Kidney (tissue), 14 donors: Measurements from ENCODE around the gene BCAS3. TPM values are rescaled to one million over a fixed set of nuclear protein-coding genes. Genes with fewer than 3 reads are reported as not detected.

Experiments
- DNase-seq, 5 donors: peaks; one replicate each; pipeline ENCODE4 v3.0.0-alpha.2; 2013 to 2020
- FAIRE-seq: peaks from 2 replicates; lab custom pipeline; 2012; peaks lifted over from hg19 to GRCh38; lab: Jason Lieb, UNC
- H3K27ac ChIP-seq, 2 donors: one replicate each; pipeline ENCODE4 v1.7.0; 2013; ENCODE audit warnings: low read depth in 2 of 2, low read length in 2 of 2, inconsistent platforms in 1 of 2
- H3K27me3 ChIP-seq: one replicate; pipeline ENCODE4 v1.7.1; 2013; ENCODE audit warnings: low read length, inconsistent platforms; ENCODE audit not compliant: control insufficient read depth, insufficient read depth
- H3K36me3 ChIP-seq, 3 donors: one replicate each; pipeline versions ENCODE4 v1.7.0 to v1.7.1; 2013; ENCODE audit warnings: low read length in 3 of 3, control low read depth in 1 of 3, inconsistent platforms in 1 of 3; ENCODE audit not compliant: insufficient read depth in 3 of 3, control insufficient read depth in 2 of 3
- H3K4me1 ChIP-seq, 3 donors: one replicate each; pipeline versions ENCODE4 v1.7.0 to v1.7.1; 2013; ENCODE audit warnings: low read length in 3 of 3, inconsistent platforms in 1 of 3, low read depth in 1 of 3; ENCODE audit not compliant: control insufficient read depth in 2 of 3, insufficient read depth in 2 of 3
- H3K4me3 ChIP-seq, 3 donors: one replicate each; pipeline versions ENCODE4 v1.7.0 to v1.8.1; 2013; ENCODE audit warnings: low read length in 3 of 3, control low read depth in 1 of 3, inconsistent platforms in 1 of 3
- H3K9ac ChIP-seq, 3 donors: one replicate each; pipeline versions ENCODE4 v1.7.0 to v1.7.1; 2013; ENCODE audit warnings: low read length in 3 of 3, control low read depth in 1 of 3, inconsistent platforms in 1 of 3
- H3K9me3 ChIP-seq, 3 donors: one replicate each; pipeline versions ENCODE4 v1.7.0 to v1.7.1; 2013; ENCODE audit warnings: low read length in 3 of 3, control low read depth in 1 of 3, inconsistent platforms in 1 of 3; ENCODE audit not compliant: control insufficient read depth in 2 of 3, insufficient read depth in 1 of 3
- intact Hi-C: fragments of 100-400 bp; cut with DNase I; formaldehyde crosslinking; loops from one replicate; pipeline ENCODE4 v1.11.1; 2022
- polyA plus RNA-seq: library from polyadenylated mRNA; stranded (reverse); fragments of 350-450 nt; fragmentation: Illumina TruSeq; extraction: RNeasy Lipid Tissue Mini Kit (QIAGEN cat#74804); gene quantifications from one replicate; pipeline ENCODE4 v1.2.3, GENCODE V29; 2014; ENCODE audit warnings: low read depth, low replicate concordance; ENCODE audit not compliant: insufficient read depth
- total RNA-seq: library from RNA; stranded (reverse); fragmentation: NEBNext Ultra II Directional; extraction: Animal tissue kit (Norgen Biotek cat#: 25700); gene quantifications from one replicate; pipeline ENCODE4 v1.2.1, GENCODE V29; 2021
- TF ChIP-seq, protein P1 (sequence below): IDR thresholded peaks from 3 replicates; pipeline ENCODE4 v1.5.1; 2012; ENCODE audit warnings: mild to moderate bottlenecking, moderate library complexity, borderline replicate concordance; ENCODE audit not compliant: insufficient read depth; ENCODE audit errors: extremely low read depth
- donor health status: control.
- donor health status: control.
- donor health status: control.
- donor health status: control.
- donor health status: control.
- donor health status: DM: yes; HTN: yes; CAD: no.
- donor health status: Normal renal cell carcinoma (clear cell type).

Gene BCAS3
- total and polyA plus RNA-seq, 2 donors from 2014 or later = 18.3 to 44.1 TPM

DNA sequence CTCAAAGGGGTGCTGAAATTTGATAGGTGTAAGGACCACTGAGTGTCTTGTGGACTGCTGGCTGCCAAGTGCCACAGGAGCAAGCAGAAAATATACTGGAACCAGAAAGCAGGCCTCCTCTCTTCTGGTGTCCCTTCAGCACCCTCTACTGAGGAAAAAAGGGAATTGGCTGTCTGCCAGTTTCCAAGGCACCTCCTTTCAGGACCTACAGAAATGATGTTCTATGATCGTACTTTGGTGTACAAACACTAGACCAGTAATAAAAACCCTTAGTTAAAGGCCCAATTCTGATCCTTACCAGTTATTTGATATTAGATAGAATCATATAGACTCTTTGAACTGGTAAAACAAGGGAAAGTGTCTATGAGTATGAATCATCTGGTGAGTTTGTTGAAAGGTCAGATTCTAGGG is 35.8 kb upstream of the BCAS3 start:
- Histone ChIP-seq H3K9me3 (no peaks in the 10 kb centered on the region), H3K27ac (no peak overlapping the region), H3K4me3 (no peak overlapping the region), H3K27me3 (no peaks in the 10 kb centered on the region), H3K9ac (no peak overlapping the region), H3K36me3 (no peaks in the 10 kb centered on the region), H3K4me1 (no peaks in the 10 kb centered on the region)
- DNase-seq = peak; percentile 14 to 90 (median 76)
- TF ChIP-seq, protein P1, sequence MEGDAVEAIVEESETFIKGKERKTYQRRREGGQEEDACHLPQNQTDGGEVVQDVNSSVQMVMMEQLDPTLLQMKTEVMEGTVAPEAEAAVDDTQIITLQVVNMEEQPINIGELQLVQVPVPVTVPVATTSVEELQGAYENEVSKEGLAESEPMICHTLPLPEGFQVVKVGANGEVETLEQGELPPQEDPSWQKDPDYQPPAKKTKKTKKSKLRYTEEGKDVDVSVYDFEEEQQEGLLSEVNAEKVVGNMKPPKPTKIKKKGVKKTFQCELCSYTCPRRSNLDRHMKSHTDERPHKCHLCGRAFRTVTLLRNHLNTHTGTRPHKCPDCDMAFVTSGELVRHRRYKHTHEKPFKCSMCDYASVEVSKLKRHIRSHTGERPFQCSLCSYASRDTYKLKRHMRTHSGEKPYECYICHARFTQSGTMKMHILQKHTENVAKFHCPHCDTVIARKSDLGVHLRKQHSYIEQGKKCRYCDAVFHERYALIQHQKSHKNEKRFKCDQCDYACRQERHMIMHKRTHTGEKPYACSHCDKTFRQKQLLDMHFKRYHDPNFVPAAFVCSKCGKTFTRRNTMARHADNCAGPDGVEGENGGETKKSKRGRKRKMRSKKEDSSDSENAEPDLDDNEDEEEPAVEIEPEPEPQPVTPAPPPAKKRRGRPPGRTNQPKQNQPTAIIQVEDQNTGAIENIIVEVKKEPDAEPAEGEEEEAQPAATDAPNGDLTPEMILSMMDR = peak; percentile 53
- FAIRE-seq = no peak
- intact Hi-C loops = no loop called here

GRCh38 chr17:60645918-60646523 is 31.6 kb upstream of the BCAS3 start:
- Histone ChIP-seq H3K4me1 (no peaks in the 10 kb centered on the region), H3K27ac (no peak overlapping the region), H3K9ac (no peak overlapping the region), H3K9me3 (no peaks in the 10 kb centered on the region), H3K4me3 (no peak overlapping the region), H3K27me3 (no peaks in the 10 kb centered on the region), H3K36me3 (peaks cover 0 to 4% (median 2%) of the 10 kb centered on the region in 3 donors)
- intact Hi-C loops = no loop called here
- DNase-seq (peak in 1 of 5 donors; percentile 15), FAIRE-seq (no peak)
- TF ChIP-seq, protein P1 = no peak

- Histone ChIP-seq H3K36me3 (peaks cover 0 to 4% (median 2%) of the 10 kb centered on the region in 3 donors), H3K27ac (no peak overlapping the region), H3K4me3 (no peak overlapping the region), H3K27me3 (no peaks in the 10 kb centered on the region), H3K9ac (no peak overlapping the region), H3K4me1 (no peaks in the 10 kb centered on the region), H3K9me3 (no peaks in the 10 kb centered on the region)
- DNase-seq (no peak), FAIRE-seq (no peak)
- TF ChIP-seq, protein P1 = no peak
- intact Hi-C loops = no loop called here
Measured at GRCh38 chr17:60646701-60647100, 30.9 kb upstream of the BCAS3 start.
